ENCODE results near the gene PDE1A. TPM values are rescaled to one million over a fixed set of nuclear protein-coding genes. Genes with fewer than 3 reads are reported as not detected.

The PDE1A gene
- total and polyA plus RNA-seq, 7 donors = 0.92 to 4.2 (median 1.8) TPM

- Histone ChIP-seq H3K27me3 (ENCODE audit: insufficient read depth in 3 of 3, low read length in 2 of 3) (no peaks in the 10 kb centered on the region), H3K27ac (no peak overlapping the region), H3K36me3 (ENCODE audit: insufficient read depth in 1 of 2, low read depth in 1 of 2) (no peaks in the 10 kb centered on the region), H3K9me3 (no peaks in the 10 kb centered on the region), H3K4me1 (no peaks in the 10 kb centered on the region), H3K4me3 (no peak overlapping the region)
- ATAC-seq (no peak), DNase-seq (no peak)
- 71 to 78% (median 76%) methylated on average over 3 of the region's 3 CpGs for WGBS, 3 donors
- TF ChIP-seq CTCF (IDR thresholded peaks at IDR 0.05) = no peak
- intact Hi-C loops (cut with DNase I) = no loop called here
Measured at GRCh38 chr2:182090486-182090885, 336.4 kb downstream of the PDE1A start.
